Measurements from ENCODE around the gene AGAP2.

AGAP2 gene

GRCh38 chr12:57772429-57773322 is 34.1 kb upstream of the AGAP2 start, which contains the start of gene EEF1AKMT3:
TSS of gene EEF1AKMT3 (plus strand) at chr12:57772614. CDS start at chr12:57772725, 111 bp downstream.
- peaks cover 20 to 64% (median 32%) of the 10 kb centered on the region in 10 experiments for H3K4me1 ChIP-seq
- H4K20me1 ChIP-seq = peaks cover 0 to 35% (median 2%) of the 10 kb centered on the region in 11 experiments; a peak in 7 of 22 replicates
- peak within 1 kb of the TSS; percentile 68 to 98 (median 88) for H3K27ac ChIP-seq
- H3K9me3 ChIP-seq (replicated peaks in 1 of 11) = no peaks in the 10 kb centered on the region
- peaks cover 11 to 15% (median 12%) of the 10 kb centered on the region in 11 experiments for H3K27me3 ChIP-seq
- peak within 1 kb of the TSS; percentile 81 to 97 (median 87) for H3K9ac ChIP-seq
- H3K4me2 ChIP-seq = peak within 1 kb of the TSS; percentile 82 to 98 (median 91)
- peak within 1 kb of the TSS; percentile 63 to 80 (median 71) for H3K4me3 ChIP-seq
- TF ChIP-seq Cebpa-rat (IDR thresholded peaks at IDR 0.05) = no peak
- H3K36me3 ChIP-seq = peaks cover 18 to 42% (median 33%) of the 10 kb centered on the region in 11 experiments

- Histone ChIP-seq H3K36me3 (peaks cover 18 to 49% (median 37%) of the 10 kb centered on the region in 11 experiments), H3K9ac (peak within 1 kb of the TSS; percentile 81 to 97 (median 87)), H3K4me3 (peak within 1 kb of the TSS; percentile 63 to 80 (median 71)), H3K27ac (peak within 1 kb of the TSS; percentile 68 to 98 (median 88)), H3K4me2 (peak within 1 kb of the TSS; percentile 82 to 98 (median 91)), H3K27me3 (peaks cover 18 to 22% (median 19%) of the 10 kb centered on the region in 11 experiments), H3K4me1 (peaks cover 20 to 68% (median 37%) of the 10 kb centered on the region in 10 experiments), H4K20me1 (peaks cover 0 to 42% (median 8%) of the 10 kb centered on the region in 11 experiments; a peak in 15 of 22 replicates), H3K9me3 (replicated peaks in 1 of 11) (no peaks in the 10 kb centered on the region)
- TF ChIP-seq Cebpa-rat (IDR thresholded peaks at IDR 0.05) = no peak
These were observed 33.4 kb upstream of the AGAP2 start, which contains the start of gene METTL1 for GRCh38 chr12:57771873-57772428. TSS of gene METTL1 (minus strand) at chr12:57772105. CDS start at chr12:57772083, 22 bp downstream.

GRCh38 chr12:57771236-57771872 is 32.8 kb upstream of the AGAP2 start:
- TF ChIP-seq Cebpa-rat (IDR thresholded peaks at IDR 0.05) = no peak
- H3K9ac ChIP-seq = peak overlapping the region; percentile 81 to 97 (median 87)
- peaks cover 24 to 28% (median 25%) of the 10 kb centered on the region in 11 experiments for H3K27me3 ChIP-seq
- peaks cover 22 to 73% (median 42%) of the 10 kb centered on the region in 10 experiments for H3K4me1 ChIP-seq
- peak overlapping the region; percentile 68 to 98 (median 88); a peak in 21 of 22 replicates for H3K27ac ChIP-seq
- H3K9me3 ChIP-seq (replicated peaks in 1 of 11) = no peaks in the 10 kb centered on the region
- peak overlapping the region; percentile 63 to 80 (median 71) for H3K4me3 ChIP-seq
- peaks cover 18 to 49% (median 37%) of the 10 kb centered on the region in 11 experiments for H3K36me3 ChIP-seq
- peak overlapping the region; percentile 82 to 98 (median 91) for H3K4me2 ChIP-seq
- peaks cover 0 to 48% (median 14%) of the 10 kb centered on the region in 11 experiments; a peak in 17 of 22 replicates for H4K20me1 ChIP-seq

- Histone ChIP-seq H3K4me2 (peak overlapping the region; percentile 82 to 98 (median 91)), H3K9ac (peak overlapping the region in 8 of 11 experiments; percentile 30 to 97 (median 87); a peak in 13 of 22 replicates), H3K9me3 (replicated peaks in 1 of 11) (peaks cover 0 to 3% (median 0%) of the 10 kb centered on the region in 11 experiments; a peak in 1 of 22 replicates), H3K27ac (peak overlapping the region in 3 of 11 experiments; percentile 11 to 83 (median 80); a peak in 3 of 22 replicates), H3K27me3 (peaks cover 30 to 35% (median 31%) of the 10 kb centered on the region in 11 experiments), H3K4me1 (peaks cover 22 to 73% (median 45%) of the 10 kb centered on the region in 10 experiments), H3K4me3 (peak overlapping the region in 9 of 10 experiments; percentile 69 to 80 (median 71); a peak in 16 of 20 replicates), H4K20me1 (peaks cover 0 to 54% (median 21%) of the 10 kb centered on the region in 11 experiments; a peak in 18 of 22 replicates), H3K36me3 (peaks cover 18 to 49% (median 37%) of the 10 kb centered on the region in 11 experiments)
- TF ChIP-seq Cebpa-rat (IDR thresholded peaks at IDR 0.05) = no peak
These were observed 32.2 kb upstream of the AGAP2 start for GRCh38 chr12:57770734-57771133.

GRCh38 chr12:57769594-57769993 is 31.1 kb upstream of the AGAP2 start:
- Histone ChIP-seq H3K4me2 (peak overlapping the region in 1 of 11 experiments; percentile 27; a peak in 2 of 22 replicates), H4K20me1 (peaks cover 0 to 66% (median 29%) of the 10 kb centered on the region in 11 experiments; a peak in 18 of 22 replicates), H3K27me3 (peaks cover 41 to 46% (median 43%) of the 10 kb centered on the region in 11 experiments), H3K9me3 (replicated peaks in 1 of 11) (peaks cover 0 to 4% (median 0%) of the 10 kb centered on the region in 11 experiments; a peak in 2 of 22 replicates), H3K4me1 (peaks cover 32 to 73% (median 52%) of the 10 kb centered on the region in 10 experiments), H3K27ac (no peak overlapping the region), H3K4me3 (no peak overlapping the region), H3K9ac (no peak overlapping the region), H3K36me3 (peaks cover 18 to 44% (median 37%) of the 10 kb centered on the region in 11 experiments)
- no peak for TF ChIP-seq Cebpa-rat (IDR thresholded peaks at IDR 0.05)

GRCh38 chr12:57767876-57768275 is 29.3 kb upstream of the AGAP2 start:
- H3K4me2 ChIP-seq = no peak overlapping the region
- H3K36me3 ChIP-seq = peaks cover 18 to 50% (median 37%) of the 10 kb centered on the region in 11 experiments
- no peak for TF ChIP-seq Cebpa-rat (IDR thresholded peaks at IDR 0.05)
- H3K4me1 ChIP-seq = peaks cover 22 to 58% (median 44%) of the 10 kb centered on the region in 10 experiments
- no peak overlapping the region for H3K4me3 ChIP-seq
- H3K9ac ChIP-seq = no peak overlapping the region
- H3K27ac ChIP-seq = no peak overlapping the region
- peaks cover 0 to 78% (median 34%) of the 10 kb centered on the region in 11 experiments; a peak in 18 of 22 replicates for H4K20me1 ChIP-seq
- peaks cover 0 to 7% (median 0%) of the 10 kb centered on the region in 11 experiments; a peak in 2 of 22 replicates for H3K9me3 ChIP-seq (replicated peaks in 1 of 11)
- peaks cover 59 to 63% (median 60%) of the 10 kb centered on the region in 11 experiments for H3K27me3 ChIP-seq

GRCh38 chr12:57767305-57767698 is 28.8 kb upstream of the AGAP2 start:
- TF ChIP-seq Cebpa-rat (IDR thresholded peaks at IDR 0.05) = no peak
- Histone ChIP-seq H3K9me3 (replicated peaks in 1 of 11) (peaks cover 0 to 7% (median 0%) of the 10 kb centered on the region in 11 experiments; a peak in 2 of 22 replicates), H3K4me2 (peak overlapping the region in 4 of 11 experiments; percentile 39 to 77 (median 67); a peak in 6 of 22 replicates), H3K27ac (no peak overlapping the region), H3K4me3 (no peak overlapping the region), H3K9ac (no peak overlapping the region), H3K36me3 (peaks cover 18 to 51% (median 37%) of the 10 kb centered on the region in 11 experiments), H4K20me1 (peaks cover 0 to 84% (median 34%) of the 10 kb centered on the region in 11 experiments; a peak in 18 of 22 replicates), H3K27me3 (peaks cover 64 to 69% (median 66%) of the 10 kb centered on the region in 11 experiments), H3K4me1 (peaks cover 18 to 55% (median 39%) of the 10 kb centered on the region in 10 experiments)

Data from BLaER1 treated with 17β-estradiol and CSF1 and Interleukin-3, amounts not matched to agents 10 nM and 100 nM (cell line).